Liver (tissue), 9 donors: ENCODE results near the gene CHRDL2. TPM values are rescaled to one million over a fixed set of nuclear protein-coding genes. Genes with fewer than 3 reads are reported as not detected.
A peak's percentile ranks its signal among the peaks of the same experiment; 100 is the strongest.

Source experiments
- DNase-seq: peaks from one replicate; pipeline ENCODE4 v3.0.0-alpha.2; 2017; ENCODE audit warnings: low spot score
- H3K27ac ChIP-seq, 2 donors: one replicate each; pipeline ENCODE4 v1.7.0; 2013; ENCODE audit warnings: inconsistent platforms in 2 of 2, low read length in 2 of 2, control low read depth in 1 of 2, low read depth in 1 of 2, mild to moderate bottlenecking in 1 of 2
- H3K27me3 ChIP-seq, 4 donors: one replicate each; pipeline versions ENCODE4 v1.6.1 to v1.7.0; 2013; ENCODE audit warnings: low read length in 3 of 4, inconsistent platforms in 1 of 4, mild to moderate bottlenecking in 1 of 4, moderate library complexity in 1 of 4; ENCODE audit not compliant: control insufficient read depth in 4 of 4, insufficient read depth in 4 of 4
- H3K36me3 ChIP-seq, 4 donors: one replicate each; pipeline versions ENCODE4 v1.6.1 to v1.7.0; 2013; ENCODE audit warnings: low read length in 3 of 4, mild to moderate bottlenecking in 3 of 4, low read depth in 1 of 4, moderate library complexity in 1 of 4; ENCODE audit not compliant: control insufficient read depth in 4 of 4, insufficient read depth in 3 of 4
- H3K4me1 ChIP-seq, 4 donors: one replicate each; pipeline versions ENCODE4 v1.6.1 to v1.7.0; 2013; ENCODE audit warnings: low read length in 3 of 4, mild to moderate bottlenecking in 3 of 4, moderate library complexity in 1 of 4; ENCODE audit not compliant: control insufficient read depth in 4 of 4, insufficient read depth in 4 of 4
- H3K4me3 ChIP-seq, 3 donors: one replicate each; pipeline versions ENCODE4 v1.6.1 to v1.7.0; 2013; ENCODE audit warnings: low read length in 3 of 3, control low read depth in 1 of 3, low read depth in 1 of 3, mild to moderate bottlenecking in 1 of 3
- H3K9ac ChIP-seq, 2 donors: one replicate each; pipeline ENCODE4 v1.7.0; 2013; ENCODE audit warnings: low read length in 2 of 2, mild to moderate bottlenecking in 2 of 2, moderate library complexity in 2 of 2, control low read depth in 1 of 2, low read depth in 1 of 2
- H3K9me3 ChIP-seq, 4 donors: one replicate each; pipeline versions ENCODE4 v1.6.1 to v1.7.0; 2013; ENCODE audit warnings: low read length in 3 of 4; ENCODE audit not compliant: control insufficient read depth in 4 of 4
- EGR1 ChIP-seq, 2 donors: IDR thresholded peaks; 2 replicates each; pipeline ENCODE4 v1.6.1; 2016 to 2018; ENCODE audit warnings: antibody characterized with exemption in 2 of 2, low read depth in 2 of 2
- FOXA1 ChIP-seq: IDR thresholded peaks from 2 replicates; pipeline ENCODE4 v1.6.1; 2016; ENCODE audit warnings: antibody characterized with exemption
- FOXA2 ChIP-seq: IDR thresholded peaks from 2 replicates; pipeline ENCODE4 v1.6.1; 2016; ENCODE audit warnings: antibody characterized with exemption
- GABPA ChIP-seq, 2 donors: IDR thresholded peaks in 1 of 2; conservative IDR thresholded peaks in 1 of 2; 2 replicates each; pipeline ENCODE4 v1.6.1; 2016; ENCODE audit warnings: antibody characterized with exemption in 2 of 2, mild to moderate bottlenecking in 1 of 2, moderate library complexity in 1 of 2
- HNF4A ChIP-seq, 2 donors: conservative IDR thresholded peaks; 2 replicates each; pipeline ENCODE4 v1.6.1; 2016; ENCODE audit warnings: antibody characterized with exemption in 2 of 2, mild to moderate bottlenecking in 2 of 2
- JUND ChIP-seq, 2 donors: IDR thresholded peaks; 2 replicates each; pipeline ENCODE4 v1.6.1; 2016; ENCODE audit warnings: antibody characterized with exemption in 2 of 2
- RAD21 ChIP-seq, 2 donors: IDR thresholded peaks; 2 replicates each; pipeline ENCODE4 v1.6.1; 2016; ENCODE audit warnings: antibody characterized with exemption in 2 of 2, mild to moderate bottlenecking in 2 of 2
- REST ChIP-seq: IDR thresholded peaks from 2 replicates; pipeline ENCODE4 v1.6.1; 2016; ENCODE audit warnings: antibody characterized with exemption, mild to moderate bottlenecking
- SP1 ChIP-seq: IDR thresholded peaks from 2 replicates; pipeline ENCODE4 v1.6.1; 2018; ENCODE audit warnings: antibody characterized with exemption, mild to moderate bottlenecking
- TAF1 ChIP-seq: conservative IDR thresholded peaks from 2 replicates; pipeline ENCODE4 v1.6.1; 2016; ENCODE audit warnings: antibody characterized with exemption, mild to moderate bottlenecking
- YY1 ChIP-seq: IDR thresholded peaks from 2 replicates; pipeline ENCODE4 v1.6.1; 2016; ENCODE audit warnings: antibody characterized with exemption, mild to moderate bottlenecking
- ZBTB33 ChIP-seq: IDR thresholded peaks from 2 replicates; pipeline ENCODE4 v1.6.1; 2016; ENCODE audit warnings: antibody characterized with exemption
- WGBS: extraction: QIAGEN DNeasy Blood & Tissue Kit; methylation state at CpG from one replicate; pipeline ENCODE4 v1.1.7; 2013; 5-methylcytosine and 5-hydroxymethylcytosine counted together
- polyA plus RNA-seq, 2 donors: library from polyadenylated mRNA; stranded (reverse) in 1 of 2; unstranded in 1 of 2; fragments of 200-250 nt in 1 of 2; fragments of >200 nt in 1 of 2; fragmentation: Nextera tagmentation in 1 of 2; extraction: Ambion mirVana in 1 of 2; gene quantifications; one replicate each; pipeline versions ENCODE4 v1.2.1 to v1.2.3, GENCODE V29; 2013 to 2015
- total RNA-seq, 2 donors: library from RNA; depleted of rRNA; stranded (reverse); fragments of >200 nt; gene quantifications; one replicate each; pipeline ENCODE4 v1.2.3, GENCODE V29; 2014
- donor health status: healthy.
- donor health status: healthy.
- donor health status: healthy.
- donor health status: healthy.
- donor health status: healthy.

Gene CHRDL2
- total and polyA plus RNA-seq, 4 donors: 1.8 to 19.0 (median 15.8) TPM; not detected in 1

GRCh38 chr11:74672332-74672955 lies 58.8 kb downstream of the CHRDL2 start (continued):
- TF ChIP-seq REST (no peak), GABPA (IDR thresholded peaks at IDR 0.05 in 1 of 2, conservative IDR thresholded peaks at IDR 0.05 in 1 of 2) (no peak), YY1 (no peak), SP1 (no peak), TAF1 (no peak)

GRCh38 chr11:74671520-74672196 lies 59.6 kb downstream of the CHRDL2 start:
- no peak overlapping the region for H3K9ac ChIP-seq
- TF ChIP-seq JUND (IDR thresholded peaks at IDR 0.05) (no peak), FOXA1 (no peak)
- no peak overlapping the region for H3K4me3 ChIP-seq
- no peak overlapping the region for H3K27ac ChIP-seq
- H3K9me3 ChIP-seq: no peaks in the 10 kb centered on the region
- DNase-seq: peak; percentile 20
- H3K36me3 ChIP-seq: no peaks in the 10 kb centered on the region
- no peaks in the 10 kb centered on the region for H3K27me3 ChIP-seq
- WGBS: 93% methylated on average over 10 of the region's 10 CpGs
- H3K4me1 ChIP-seq: peaks cover 0 to 7% (median 2%) of the 10 kb centered on the region in 4 donors

GRCh38 chr11:74670171-74670570 lies 61.1 kb downstream of the CHRDL2 start:
- 96% methylated on average over 7 of the region's 7 CpGs for WGBS
- H3K27ac ChIP-seq: no peak overlapping the region
- DNase-seq: no peak
- TF ChIP-seq FOXA2 (no peak), FOXA1 (no peak)
- H3K27me3 ChIP-seq: no peaks in the 10 kb centered on the region
- H3K4me1 ChIP-seq: peaks cover 0 to 7% (median 2%) of the 10 kb centered on the region in 4 donors
- H3K4me3 ChIP-seq: no peak overlapping the region
- no peaks in the 10 kb centered on the region for H3K36me3 ChIP-seq
- H3K9ac ChIP-seq: no peak overlapping the region
- no peaks in the 10 kb centered on the region for H3K9me3 ChIP-seq

GRCh38 chr11:74669211-74670160 lies 61.7 kb downstream of the CHRDL2 start:
- Histone ChIP-seq H3K36me3 (no peaks in the 10 kb centered on the region), H3K27me3 (no peaks in the 10 kb centered on the region), H3K9ac (no peak overlapping the region), H3K27ac (no peak overlapping the region), H3K9me3 (no peaks in the 10 kb centered on the region), H3K4me3 (no peak overlapping the region), H3K4me1 (peaks cover 0 to 7% (median 2%) of the 10 kb centered on the region in 4 donors)
- WGBS: 96% methylated on average over 17 of the region's 17 CpGs
- peak; percentile 21 for DNase-seq
- no peak for TF ChIP-seq HNF4A (conservative IDR thresholded peaks at IDR 0.05)
- TF ChIP-seq REST: no peak
- TF ChIP-seq FOXA1: no peak
- TF ChIP-seq EGR1 (IDR thresholded peaks at IDR 0.05; ENCODE audit: low read depth in 2 of 2): no peak
- TF ChIP-seq JUND (IDR thresholded peaks at IDR 0.05): no peak
- no peak for TF ChIP-seq YY1
- no peak for TF ChIP-seq RAD21 (IDR thresholded peaks at IDR 0.05)
- no peak for TF ChIP-seq TAF1
- no peak for TF ChIP-seq ZBTB33
- TF ChIP-seq SP1: no peak
